ENCODE results near the gene ELP4. TPM values are rescaled to one million over a fixed set of nuclear protein-coding genes. Genes with fewer than 3 reads are reported as not detected.
"Not testable (repeated sequence)": the region's sequence is repeated elsewhere in the genome, so short reads cannot be mapped to it uniquely, and the experiment has no call there.

The ELP4 gene
- total RNA-seq, 1 donor from 2014 or later: 16.6 TPM

DNA sequence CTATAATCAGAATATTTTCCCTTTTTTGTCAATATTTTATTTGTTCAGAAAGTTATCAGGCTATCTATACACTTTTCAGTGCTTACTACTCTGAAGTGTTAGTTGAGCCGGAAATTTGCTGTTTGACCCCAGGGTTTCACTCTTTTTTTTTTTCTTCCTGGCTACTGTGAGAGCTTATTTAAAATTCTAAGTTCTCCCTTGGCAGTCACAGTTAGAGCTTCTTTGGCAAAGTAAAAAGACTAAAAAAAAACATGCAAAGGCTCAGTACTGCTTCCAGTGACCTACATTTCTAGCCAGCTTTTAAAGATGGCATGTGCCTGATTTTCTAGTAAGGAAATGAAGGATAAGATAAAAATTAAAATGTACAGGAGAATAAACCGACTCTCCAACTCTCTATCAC, 48.4 kb downstream of the ELP4 start:
- H3K27ac ChIP-seq: no peak overlapping the region
- no peak for DNase-seq
- H3K36me3 ChIP-seq: no peaks in the 10 kb centered on the region
- no peaks in the 10 kb centered on the region for H3K9me3 ChIP-seq
- intact Hi-C loops (cut with DNase I): no loop called here
- no peaks in the 10 kb centered on the region for H3K27me3 ChIP-seq
- ATAC-seq: no peak
- peaks cover 4% of the 10 kb centered on the region for H3K4me1 ChIP-seq
- TF ChIP-seq CTCF (IDR thresholded peaks at IDR 0.05): no peak
- no peak overlapping the region for H3K4me3 ChIP-seq

DNA sequence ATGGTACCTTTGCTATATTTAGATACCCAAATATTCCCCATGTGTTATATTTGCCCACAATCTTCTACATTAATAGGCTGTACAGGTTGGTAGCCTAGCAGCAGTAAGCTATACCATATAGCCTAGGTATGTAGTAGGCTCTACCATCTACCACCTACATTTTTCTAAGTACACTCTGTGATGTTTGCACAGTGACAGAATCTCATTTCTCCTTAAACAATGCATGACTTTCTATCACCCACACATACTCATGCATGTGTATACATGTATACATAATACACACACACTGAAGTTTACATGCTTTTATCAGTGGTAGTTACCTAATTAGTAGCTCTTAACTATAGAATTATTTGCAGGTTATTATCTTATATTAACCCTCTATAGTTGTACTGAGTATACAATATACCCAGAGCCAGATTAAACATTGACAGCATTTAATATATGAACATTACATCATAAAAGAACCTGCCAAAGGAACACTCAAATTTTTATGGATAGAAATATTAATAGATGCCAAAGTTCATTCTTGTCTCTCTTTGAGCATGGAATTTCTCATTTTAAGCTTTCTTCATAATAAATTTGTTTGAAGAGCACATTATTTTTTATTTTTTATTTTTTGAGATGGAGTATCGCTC, 51.4 kb downstream of the ELP4 start:
- Histone ChIP-seq H3K27ac (no peak overlapping the region), H3K9me3 (no peaks in the 10 kb centered on the region), H3K4me3 (no peak overlapping the region), H3K27me3 (no peaks in the 10 kb centered on the region), H3K4me1 (peaks cover 4% of the 10 kb centered on the region), H3K36me3 (no peaks in the 10 kb centered on the region)
- no peak for ATAC-seq
- no peak for TF ChIP-seq CTCF (IDR thresholded peaks at IDR 0.05)
- no peak for DNase-seq
- intact Hi-C loops (cut with DNase I): no loop called here

DNA sequence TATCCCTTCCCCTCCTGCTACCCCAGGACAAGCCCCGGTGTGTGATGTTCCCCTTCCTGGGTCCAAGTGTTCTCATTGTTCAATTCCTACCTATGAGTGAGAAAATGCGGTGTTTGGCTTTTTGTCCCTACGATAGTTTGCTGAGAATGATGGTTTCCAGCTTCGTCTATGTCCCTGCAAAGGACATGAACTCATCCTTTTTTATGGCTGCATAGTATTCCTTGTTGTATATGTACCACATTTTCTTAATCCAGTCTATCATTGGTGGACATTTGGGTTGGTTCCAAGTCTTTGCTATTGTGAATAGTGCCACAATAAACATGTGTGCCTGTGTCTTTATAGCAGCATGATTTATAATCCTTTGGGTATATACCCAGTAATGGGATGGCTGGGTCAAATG, 55.0 kb downstream of the ELP4 start:
- H3K27ac ChIP-seq; DNase-seq; intact Hi-C loops (cut with DNase I); ATAC-seq; H3K36me3 ChIP-seq; H3K27me3 ChIP-seq; H3K9me3 ChIP-seq; H3K4me3 ChIP-seq; H3K4me1 ChIP-seq: not testable (repeated sequence)

GRCh38 chr11:31574133-31574532, 64.6 kb downstream of the ELP4 start:
- H3K4me1 ChIP-seq; DNase-seq; H3K27ac ChIP-seq; H3K27me3 ChIP-seq; ATAC-seq; H3K36me3 ChIP-seq; H3K4me3 ChIP-seq; intact Hi-C loops (cut with DNase I); H3K9me3 ChIP-seq: not testable (repeated sequence)

- ATAC-seq; H3K27ac ChIP-seq; H3K9me3 ChIP-seq; DNase-seq; H3K4me3 ChIP-seq; H3K27me3 ChIP-seq; H3K4me1 ChIP-seq; intact Hi-C loops (cut with DNase I); H3K36me3 ChIP-seq: not testable (repeated sequence)
Observed at GRCh38 chr11:31575764-31576163, 66.2 kb downstream of the ELP4 start.

DNA sequence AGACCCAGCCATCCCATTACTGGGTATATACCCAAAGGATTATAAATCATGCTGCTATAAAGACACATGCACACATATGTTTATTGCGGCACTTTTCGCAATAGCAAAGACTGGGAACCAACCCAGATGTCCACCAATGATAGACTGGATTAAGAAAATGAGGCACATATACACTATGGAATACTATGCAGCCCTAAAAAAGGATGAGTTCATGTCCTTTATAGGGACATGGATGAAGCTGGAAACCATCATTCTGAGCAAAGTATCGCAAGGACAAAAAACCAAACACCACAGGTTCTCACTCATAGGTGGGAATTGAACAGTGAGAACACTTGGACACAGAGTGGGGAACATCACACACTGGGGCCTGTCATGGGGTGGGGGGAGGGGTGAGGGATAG, 69.8 kb downstream of the ELP4 start:
- DNase-seq; intact Hi-C loops (cut with DNase I); H3K27me3 ChIP-seq; H3K4me1 ChIP-seq; H3K4me3 ChIP-seq; H3K9me3 ChIP-seq; H3K36me3 ChIP-seq; ATAC-seq; H3K27ac ChIP-seq: not testable (repeated sequence)

DNA sequence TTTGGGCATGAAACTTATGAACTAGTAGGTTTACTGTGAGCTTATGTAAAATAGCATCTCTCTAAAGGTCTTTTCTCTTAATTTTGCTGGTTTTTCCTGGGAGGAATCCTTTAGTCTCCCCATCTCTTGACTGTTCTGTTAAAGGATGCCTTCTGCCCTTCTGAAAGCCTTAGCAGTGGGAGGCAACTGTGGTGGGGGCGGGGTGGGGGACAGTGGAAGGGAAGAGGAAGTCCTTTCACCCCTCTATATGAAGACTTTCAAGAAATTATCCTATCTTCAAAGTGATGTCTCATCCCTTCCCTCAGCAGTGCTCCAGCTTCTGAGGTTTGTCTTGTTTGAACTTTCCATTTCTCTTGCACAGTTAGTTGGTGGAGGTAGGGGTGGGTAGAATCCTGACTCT, 73.1 kb downstream of the ELP4 start:
- DNase-seq (no peak), ATAC-seq (no peak)
- Histone ChIP-seq H3K4me3 (no peak overlapping the region), H3K27me3 (no peaks in the 10 kb centered on the region), H3K36me3 (no peaks in the 10 kb centered on the region), H3K9me3 (no peaks in the 10 kb centered on the region), H3K4me1 (no peaks in the 10 kb centered on the region), H3K27ac (no peak overlapping the region)
- no peak for TF ChIP-seq CTCF (IDR thresholded peaks at IDR 0.05)
- intact Hi-C loops (cut with DNase I): no loop called here

- Histone ChIP-seq H3K27me3 (no peaks in the 10 kb centered on the region), H3K36me3 (no peaks in the 10 kb centered on the region), H3K4me1 (no peaks in the 10 kb centered on the region), H3K4me3 (no peak overlapping the region), H3K9me3 (no peaks in the 10 kb centered on the region), H3K27ac (no peak overlapping the region)
- ATAC-seq (no peak), DNase-seq (no peak)
- TF ChIP-seq CTCF (IDR thresholded peaks at IDR 0.05): no peak
- intact Hi-C loops (cut with DNase I): no loop called here
Observed at GRCh38 chr11:31598454-31598853, 88.9 kb downstream of the ELP4 start.
